ENCODE data around the gene IL10RA.

IL10RA gene

GRCh38 chr11:117997406-117997805 is 11.2 kb downstream of the IL10RA start:
- no peak overlapping the region for H3K4me3 Mint-ChIP-seq
- H3K4me1 Mint-ChIP-seq: peaks cover 79% of the 10 kb centered on the region
- H3K27ac Mint-ChIP-seq: peak overlapping the region; percentile 6
- no peaks in the 10 kb centered on the region for H3K27me3 Mint-ChIP-seq
- no peaks in the 10 kb centered on the region for H3K9me3 Mint-ChIP-seq
- peaks cover 33% of the 10 kb centered on the region for H3K36me3 Mint-ChIP-seq

- no peaks in the 10 kb centered on the region for H3K9me3 Mint-ChIP-seq
These were observed 11.8 kb downstream of the IL10RA start for GRCh38 chr11:117997823-117998579.

GRCh38 chr11:117998664-117999353 is 12.6 kb downstream of the IL10RA start:
- Mint-ChIP-seq H3K4me1 (peaks cover 79% of the 10 kb centered on the region), H3K27ac (peak overlapping the region; percentile 17), H3K36me3 (peaks cover 31% of the 10 kb centered on the region), H3K27me3 (no peaks in the 10 kb centered on the region), H3K9me3 (peaks cover 5% of the 10 kb centered on the region), H3K4me3 (no peak overlapping the region)

More at GRCh38 chr11:117997823-117998579, 11.8 kb downstream of the IL10RA start:
- H3K27me3 Mint-ChIP-seq: no peaks in the 10 kb centered on the region
- peaks cover 27% of the 10 kb centered on the region for H3K36me3 Mint-ChIP-seq
- H3K4me3 Mint-ChIP-seq: no peak overlapping the region
- H3K4me1 Mint-ChIP-seq: peaks cover 79% of the 10 kb centered on the region
- peak overlapping the region; percentile 48 for H3K27ac Mint-ChIP-seq

GRCh38 chr11:117999354-117999993 is 13.3 kb downstream of the IL10RA start:
- Mint-ChIP-seq H3K9me3 (peaks cover 9% of the 10 kb centered on the region), H3K27ac (no peak overlapping the region), H3K4me1 (peaks cover 79% of the 10 kb centered on the region), H3K27me3 (no peaks in the 10 kb centered on the region), H3K4me3 (no peak overlapping the region), H3K36me3 (peaks cover 29% of the 10 kb centered on the region)

GRCh38 chr11:118000067-118000849 is 14.1 kb downstream of the IL10RA start:
- Mint-ChIP-seq H3K27me3 (no peaks in the 10 kb centered on the region), H3K4me1 (peaks cover 82% of the 10 kb centered on the region), H3K27ac (no peak overlapping the region), H3K36me3 (peaks cover 29% of the 10 kb centered on the region), H3K4me3 (no peak overlapping the region), H3K9me3 (peaks cover 9% of the 10 kb centered on the region)

GRCh38 chr11:118000850-118001228 is 14.6 kb downstream of the IL10RA start:
- Mint-ChIP-seq H3K27ac (no peak overlapping the region), H3K9me3 (peaks cover 9% of the 10 kb centered on the region), H3K4me3 (no peak overlapping the region), H3K27me3 (no peaks in the 10 kb centered on the region), H3K4me1 (peaks cover 84% of the 10 kb centered on the region), H3K36me3 (peaks cover 27% of the 10 kb centered on the region)

- Mint-ChIP-seq H3K27ac (peak overlapping the region; percentile 53), H3K27me3 (no peaks in the 10 kb centered on the region), H3K4me3 (peak overlapping the region; percentile 38), H3K9me3 (peaks cover 9% of the 10 kb centered on the region), H3K36me3 (peaks cover 25% of the 10 kb centered on the region), H3K4me1 (peaks cover 89% of the 10 kb centered on the region)
These were observed 15.3 kb downstream of the IL10RA start for GRCh38 chr11:118001494-118001971.

- Mint-ChIP-seq H3K27ac (peak overlapping the region; percentile 32), H3K4me1 (peaks cover 91% of the 10 kb centered on the region), H3K9me3 (peaks cover 9% of the 10 kb centered on the region), H3K4me3 (peak overlapping the region; percentile 53), H3K36me3 (peaks cover 21% of the 10 kb centered on the region), H3K27me3 (no peaks in the 10 kb centered on the region)
These were observed 15.9 kb downstream of the IL10RA start for GRCh38 chr11:118002010-118002540.

- Mint-ChIP-seq H3K9me3 (peaks cover 9% of the 10 kb centered on the region), H3K4me1 (peaks cover 91% of the 10 kb centered on the region), H3K36me3 (peaks cover 14% of the 10 kb centered on the region), H3K27me3 (no peaks in the 10 kb centered on the region), H3K27ac (peak overlapping the region; percentile 32), H3K4me3 (peak overlapping the region; percentile 53)
These were observed 16.6 kb downstream of the IL10RA start for GRCh38 chr11:118002541-118003423.

- peak overlapping the region; percentile 94 for H3K27ac Mint-ChIP-seq
- no peaks in the 10 kb centered on the region for H3K27me3 Mint-ChIP-seq
- H3K36me3 Mint-ChIP-seq: peaks cover 9% of the 10 kb centered on the region
- peak overlapping the region; percentile 45 for H3K4me3 Mint-ChIP-seq
- H3K4me1 Mint-ChIP-seq: peaks cover 91% of the 10 kb centered on the region
- peaks cover 9% of the 10 kb centered on the region for H3K9me3 Mint-ChIP-seq
These were observed 17.3 kb downstream of the IL10RA start for GRCh38 chr11:118003456-118003855.

GRCh38 chr11:118004543-118005223 is 18.5 kb downstream of the IL10RA start:
- no peak overlapping the region for H3K4me3 Mint-ChIP-seq
- H3K9me3 Mint-ChIP-seq: peaks cover 9% of the 10 kb centered on the region
- peaks cover 100% of the 10 kb centered on the region for H3K4me1 Mint-ChIP-seq
- H3K27ac Mint-ChIP-seq: peak overlapping the region; percentile 94
- H3K27me3 Mint-ChIP-seq: no peaks in the 10 kb centered on the region
- peaks cover 7% of the 10 kb centered on the region for H3K36me3 Mint-ChIP-seq

- Mint-ChIP-seq H3K4me1 (peaks cover 99% of the 10 kb centered on the region), H3K4me3 (no peak overlapping the region), H3K27me3 (no peaks in the 10 kb centered on the region), H3K36me3 (peaks cover 4% of the 10 kb centered on the region), H3K27ac (peak overlapping the region; percentile 71), H3K9me3 (peaks cover 9% of the 10 kb centered on the region)
These were observed 19.3 kb downstream of the IL10RA start for GRCh38 chr11:118005224-118006152.

- H3K27ac Mint-ChIP-seq: peak overlapping the region; percentile 71
- H3K27me3 Mint-ChIP-seq: no peaks in the 10 kb centered on the region
- peaks cover 4% of the 10 kb centered on the region for H3K36me3 Mint-ChIP-seq
- H3K4me3 Mint-ChIP-seq: no peak overlapping the region
- H3K4me1 Mint-ChIP-seq: peaks cover 97% of the 10 kb centered on the region
- H3K9me3 Mint-ChIP-seq: peaks cover 9% of the 10 kb centered on the region
These were observed 19.9 kb downstream of the IL10RA start for GRCh38 chr11:118006153-118006534.
